DMS114 treated with DMSO at 0.1 percent for 48 hours (cell line): ENCODE measurements around the gene TMEM145.
"Not testable (repeated sequence)": the region's sequence is repeated elsewhere in the genome, so short reads cannot be mapped to it uniquely, and the experiment has no call there.

Source experiments
- DNase-seq: peaks from one replicate; lab custom pipeline; 2025; ENCODE audit not compliant: unreplicated experiment; lab: John Stamatoyannopoulos, UW

Gene TMEM145

DNA sequence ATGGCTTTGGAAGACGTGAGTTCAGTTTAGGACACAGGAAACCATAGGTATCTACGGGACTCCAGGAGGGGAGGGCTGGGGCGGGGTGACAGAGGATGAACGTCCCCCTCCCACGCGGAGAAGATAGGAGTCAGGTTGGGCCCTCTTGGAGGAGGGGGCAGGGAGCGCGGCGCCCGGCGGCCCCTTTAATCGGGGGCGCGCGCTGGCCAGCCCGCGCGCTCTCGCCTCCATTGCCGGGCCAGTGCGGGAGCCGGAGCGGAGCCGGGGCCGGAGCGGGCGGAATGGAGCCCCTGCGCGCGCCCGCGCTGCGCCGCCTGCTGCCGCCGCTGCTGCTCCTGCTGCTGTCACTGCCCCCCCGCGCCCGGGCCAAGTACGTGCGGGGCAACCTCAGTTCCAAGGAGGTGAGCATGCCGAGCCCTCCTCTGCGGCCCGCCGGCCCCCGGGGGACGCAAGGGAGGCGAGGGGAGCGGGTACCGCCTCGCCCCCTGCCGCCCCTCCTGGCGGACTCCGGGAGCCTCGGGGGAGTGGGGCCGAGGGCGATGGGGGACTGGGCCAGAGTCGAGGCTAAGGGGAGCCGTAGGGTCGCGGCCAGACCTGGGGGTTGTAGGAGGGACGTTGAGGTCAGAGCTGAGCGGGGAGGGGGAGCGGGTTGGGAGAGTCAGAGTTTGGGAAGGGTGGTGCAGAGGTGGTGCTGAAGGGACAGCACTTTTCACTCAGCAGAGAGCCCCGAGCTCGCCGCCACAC lies at the start of gene TMEM145:
Gene TMEM145, plus strand, starts transcription at position 214 of the 744 bp plus-strand sequence. Its CDS starts 68 bp downstream, at position 282.
- DNase-seq, result peak; percentile 26

DNA sequence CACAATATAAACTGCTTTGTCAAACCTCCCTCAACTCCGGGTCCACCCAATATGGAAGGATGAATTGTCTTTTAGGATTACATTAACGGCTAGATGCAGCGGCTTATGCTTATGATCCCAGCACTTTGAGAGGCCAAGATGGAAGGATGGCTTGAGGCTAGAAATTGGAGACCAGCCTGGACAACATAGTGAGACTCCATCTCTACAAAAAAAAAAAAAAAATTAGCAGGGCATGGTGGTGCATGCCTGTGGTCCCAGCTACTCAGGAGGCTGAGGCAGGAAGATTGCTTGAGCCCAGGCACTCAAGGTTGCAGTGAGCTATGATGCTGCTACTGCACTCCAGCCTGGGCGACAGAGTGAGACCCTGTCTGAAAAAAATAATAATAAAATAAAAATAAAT lies 47.0 kb upstream of the TMEM145 start:
- not testable (repeated sequence) for DNase-seq

DNA sequence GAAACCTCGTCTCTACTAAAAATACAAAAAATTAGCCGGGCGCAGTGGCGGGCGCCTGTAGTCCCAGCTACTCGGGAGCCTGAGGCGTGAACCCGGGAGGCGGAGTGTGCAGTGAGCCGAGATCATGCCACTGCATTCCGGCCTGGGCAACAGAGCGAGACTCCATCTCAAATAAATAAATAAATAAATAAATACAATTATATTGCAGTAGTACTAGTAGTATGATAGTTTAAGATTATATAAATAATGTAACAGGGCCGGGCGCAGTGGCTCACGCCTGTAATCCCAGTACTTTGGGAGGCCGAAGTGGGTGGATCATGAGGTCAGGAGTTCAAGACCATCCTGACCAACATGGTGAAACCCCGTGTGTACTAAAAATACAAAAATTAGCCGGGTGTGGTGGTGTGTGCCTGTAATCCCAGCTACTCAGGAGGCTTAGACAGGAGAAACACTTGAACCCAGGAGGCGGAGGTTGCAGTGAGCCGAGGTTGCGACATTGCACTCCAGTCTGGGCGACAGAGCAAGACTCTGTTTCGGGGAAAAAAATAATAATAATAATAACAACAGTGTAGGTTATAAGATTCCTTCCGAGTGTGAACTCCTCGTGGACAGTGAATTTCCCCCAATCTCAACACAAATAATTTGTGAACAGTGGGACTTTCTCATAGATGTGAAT lies 46.0 kb upstream of the TMEM145 start:
- DNase-seq, result not testable (repeated sequence)

DNA sequence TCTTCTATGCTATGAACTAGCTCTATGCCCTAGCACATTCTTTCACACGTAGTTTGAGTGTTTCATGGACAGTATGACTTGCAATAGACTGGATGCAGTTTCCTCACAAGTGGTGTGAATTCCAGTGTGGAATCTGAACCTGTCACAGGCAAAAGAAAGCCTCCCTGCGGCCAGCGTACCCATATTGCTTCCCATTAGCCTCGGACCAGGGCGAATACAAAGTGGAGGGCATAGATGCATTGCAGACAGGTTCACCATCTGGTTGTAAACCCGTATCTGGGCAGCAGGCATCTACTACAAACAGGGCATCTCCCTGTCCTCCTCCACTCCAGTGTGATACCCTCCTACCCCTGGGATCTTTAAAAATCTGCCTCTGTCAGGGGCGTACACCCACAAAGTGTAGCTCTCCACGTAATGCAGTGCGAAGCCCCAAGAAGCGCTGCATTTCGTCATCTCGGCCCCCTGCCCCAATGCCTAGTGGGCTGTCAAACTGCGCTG lies 45.4 kb upstream of the TMEM145 start:
- DNase-seq, result no peak

DNA sequence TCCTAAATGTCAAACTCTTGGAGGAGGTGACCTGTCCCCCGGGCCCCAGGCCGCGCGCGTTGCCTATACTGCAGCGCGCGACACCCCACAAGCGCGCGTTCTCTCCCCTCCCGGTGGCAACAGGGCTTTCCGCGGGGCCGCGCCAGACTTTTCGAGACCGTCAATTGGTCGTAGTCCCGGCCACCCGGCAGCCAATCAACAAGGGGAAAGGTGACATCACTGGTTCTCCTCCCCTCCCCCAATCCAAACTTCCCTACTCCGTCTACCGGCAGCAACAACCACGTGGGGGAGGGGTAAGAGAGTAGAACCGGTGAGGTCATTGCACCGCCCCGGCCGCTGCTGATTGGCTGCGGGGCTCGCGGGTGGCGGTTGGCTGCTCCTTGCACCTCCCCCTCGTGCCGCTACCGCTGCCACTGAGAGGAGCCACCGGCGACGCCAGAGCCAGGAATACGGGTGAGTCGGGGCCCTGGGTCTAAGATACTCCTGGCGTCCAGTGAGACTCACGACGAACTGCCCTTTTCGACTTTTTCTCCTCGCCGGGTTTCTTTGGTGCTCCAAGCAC lies 44.9 kb upstream of the TMEM145 start:
- DNase-seq, result peak; percentile 99

DNA sequence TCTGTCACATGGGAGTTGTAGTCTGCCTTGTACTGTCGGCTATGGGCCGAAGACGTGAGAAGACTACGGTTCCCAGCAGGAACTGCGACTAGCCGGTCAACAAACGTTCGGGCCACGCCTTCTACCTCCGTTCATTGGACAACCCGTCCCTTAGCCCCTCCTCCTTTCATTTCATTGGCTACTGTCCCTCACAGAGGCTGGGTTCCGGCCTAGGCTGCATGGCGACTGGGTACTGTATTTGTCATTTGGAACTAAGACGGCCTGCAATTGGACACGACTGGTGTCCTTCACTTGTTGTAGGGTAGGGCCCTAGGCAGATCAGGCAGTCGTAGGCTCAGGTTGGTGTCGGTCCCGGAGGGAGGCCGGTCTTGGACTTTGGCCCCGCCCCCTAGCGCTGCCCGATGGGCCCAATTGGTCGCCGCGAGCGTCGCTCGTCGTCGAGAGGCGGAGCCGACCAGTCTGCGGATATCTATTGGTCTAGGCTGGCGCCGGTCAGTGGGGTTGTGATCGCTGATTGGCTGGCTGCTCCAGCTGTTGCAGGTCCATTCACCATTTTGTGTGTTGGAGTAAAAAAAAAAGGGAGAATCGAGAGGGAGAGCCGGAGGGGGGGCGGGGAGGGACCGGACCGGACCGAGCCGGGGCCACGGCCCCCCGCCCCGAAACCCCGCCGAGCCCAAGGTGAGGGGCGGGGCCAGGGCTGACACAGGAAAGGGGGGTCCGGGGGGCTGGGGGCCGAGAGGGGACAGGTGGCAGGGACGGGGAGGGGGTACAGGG lies 44.2 kb upstream of the TMEM145 start, which contains the start of gene CIC:
Gene CIC, plus strand, starts transcription at position 549 of the 774 bp plus-strand sequence. CDS start 2,532 bp downstream, outside the sequence.
- DNase-seq, result peak; percentile 100

DNA sequence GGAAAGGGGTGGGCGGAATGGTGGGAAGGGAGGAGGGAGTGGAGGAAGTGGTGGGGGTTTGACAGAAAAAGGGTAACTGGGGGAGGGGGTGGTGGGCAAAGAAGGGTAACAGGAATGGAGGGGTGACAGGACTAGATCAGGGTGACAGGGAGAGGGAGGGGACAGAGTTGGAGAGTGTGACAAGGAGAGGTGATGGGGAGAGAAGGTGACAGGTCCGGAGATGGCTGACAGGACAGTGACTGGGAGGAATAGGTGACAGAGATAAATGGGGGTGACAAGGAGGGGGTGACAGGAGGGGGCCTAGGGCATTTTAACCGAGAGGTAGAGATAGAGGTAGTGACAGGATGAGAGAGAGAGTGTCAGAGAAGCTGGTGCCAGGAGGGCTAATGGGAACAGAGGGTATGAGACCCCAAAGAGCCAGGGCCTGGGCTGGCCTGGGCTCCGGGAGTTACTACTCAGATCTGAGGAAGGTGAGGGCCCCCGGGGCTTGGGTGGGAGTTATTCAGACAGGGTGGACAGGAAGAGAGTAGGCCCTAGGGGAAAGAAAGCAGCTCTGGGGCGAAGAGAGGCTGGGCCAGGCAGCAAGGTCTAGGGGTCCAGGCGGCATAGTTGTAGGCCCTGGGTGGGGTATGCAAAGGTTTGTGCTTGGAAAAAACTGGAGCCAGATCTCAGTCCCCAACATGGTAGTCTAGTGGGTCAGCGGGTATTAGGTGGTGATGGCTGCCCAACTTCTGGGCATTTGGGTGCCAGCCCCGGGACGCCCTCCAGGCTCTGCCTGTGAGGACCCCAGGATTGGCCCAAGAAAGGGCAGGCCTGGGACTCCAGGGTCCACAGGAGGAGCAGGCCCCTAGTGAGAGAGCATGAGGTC lies 43.4 kb upstream of the TMEM145 start:
- no peak for DNase-seq

DNA sequence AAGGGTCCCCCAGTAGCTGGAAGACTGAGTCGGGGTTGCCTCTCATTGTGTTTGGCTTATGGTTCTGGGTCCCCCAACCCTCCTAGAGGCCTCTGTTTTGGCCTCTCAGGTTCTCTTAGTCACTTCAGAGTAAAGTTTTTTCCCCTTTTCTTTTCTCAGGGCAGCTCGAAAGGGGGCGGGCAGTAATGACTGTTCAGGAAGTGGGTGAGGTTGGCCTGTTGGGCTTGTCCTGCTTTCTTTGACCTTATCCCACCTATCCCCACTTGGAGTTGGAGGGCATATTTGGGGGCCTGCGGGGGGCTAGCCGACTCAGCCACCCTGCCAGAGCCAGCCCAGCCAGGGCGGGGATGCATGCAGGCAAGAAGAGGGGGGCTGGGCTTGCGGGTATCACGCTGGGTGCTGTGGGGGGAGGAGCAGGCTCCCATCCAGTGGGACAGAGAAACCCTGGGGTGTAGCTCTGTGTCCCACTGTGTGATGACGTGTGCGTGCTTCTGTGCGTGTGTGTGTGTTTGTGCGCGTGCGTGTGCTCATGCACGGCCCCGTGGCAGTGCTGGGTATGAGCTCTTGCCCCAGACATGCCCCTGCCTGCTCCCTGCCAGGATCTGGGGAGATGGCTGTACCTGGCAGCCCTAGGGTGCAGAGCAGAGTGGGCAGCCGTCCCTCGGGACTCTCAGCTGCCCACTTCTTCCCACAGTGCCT lies 42.6 kb upstream of the TMEM145 start:
- DNase-seq, result no peak

DNA sequence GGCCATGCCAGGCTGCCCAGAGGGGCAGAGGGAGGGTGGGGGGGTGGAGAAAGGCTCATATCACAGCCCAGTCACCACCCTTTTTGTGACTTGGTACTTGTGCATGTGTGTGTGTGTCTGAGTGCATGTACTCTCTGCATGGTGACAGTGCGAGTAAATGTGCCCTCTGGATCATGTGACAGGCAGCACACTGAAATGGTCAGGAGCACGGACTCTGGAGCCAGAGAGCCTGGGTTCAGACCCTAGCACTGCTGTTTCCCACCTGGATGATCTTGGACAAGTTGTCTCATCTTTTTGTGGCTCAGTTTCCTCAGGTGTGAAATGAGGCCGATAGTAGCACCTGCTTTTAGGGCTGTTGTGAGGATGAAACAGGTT lies 42.1 kb upstream of the TMEM145 start:
- DNase-seq, result no peak

DNA sequence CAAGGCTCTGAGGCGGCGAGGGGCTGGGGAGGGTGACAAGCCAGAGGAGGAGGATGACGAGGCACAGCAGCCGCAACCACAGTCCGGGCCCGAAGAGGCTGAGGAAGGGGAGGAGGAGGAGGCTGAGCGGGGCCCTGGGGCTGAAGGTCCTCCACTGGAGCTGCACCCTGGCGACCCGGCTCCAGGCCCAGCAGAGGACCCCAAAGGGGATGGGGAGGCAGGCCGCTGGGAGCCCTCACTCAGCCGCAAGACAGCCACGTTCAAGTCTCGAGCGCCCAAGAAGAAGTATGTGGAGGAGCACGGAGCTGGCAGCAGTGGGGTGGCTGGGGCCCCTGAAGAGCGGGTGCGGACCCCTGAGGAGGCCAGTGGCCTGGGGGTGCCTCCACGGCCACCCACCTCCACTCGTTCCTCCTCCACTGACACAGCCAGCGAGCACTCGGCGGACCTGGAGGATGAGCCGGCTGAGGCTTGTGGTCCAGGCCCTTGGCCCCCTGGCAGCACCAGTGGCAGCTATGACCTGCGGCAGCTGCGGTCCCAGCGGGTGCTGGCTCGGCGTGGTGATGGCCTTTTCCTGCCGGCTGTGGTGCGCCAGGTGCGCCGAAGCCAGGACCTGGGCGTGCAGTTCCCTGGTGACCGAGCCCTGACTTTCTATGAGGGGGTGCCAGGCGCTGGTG lies 41.1 kb upstream of the TMEM145 start:
- DNase-seq, result no peak

DNA sequence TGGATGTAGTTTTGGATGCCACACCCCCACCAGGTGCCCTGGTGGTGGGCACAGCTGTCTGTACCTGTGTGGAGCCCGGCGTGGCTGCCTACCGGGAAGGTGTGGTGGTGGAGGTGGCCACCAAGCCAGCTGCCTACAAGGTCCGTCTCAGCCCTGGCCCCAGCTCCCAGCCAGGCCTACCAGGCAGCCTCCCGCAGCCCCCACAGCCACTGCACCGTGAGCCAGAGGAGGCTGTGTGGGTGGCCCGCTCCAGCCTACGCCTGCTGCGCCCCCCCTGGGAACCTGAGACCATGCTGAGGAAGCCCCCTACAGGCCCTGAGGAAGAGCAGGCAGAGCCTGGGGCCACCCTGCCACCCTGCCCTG lies 40.6 kb upstream of the TMEM145 start:
- no peak for DNase-seq

DNA sequence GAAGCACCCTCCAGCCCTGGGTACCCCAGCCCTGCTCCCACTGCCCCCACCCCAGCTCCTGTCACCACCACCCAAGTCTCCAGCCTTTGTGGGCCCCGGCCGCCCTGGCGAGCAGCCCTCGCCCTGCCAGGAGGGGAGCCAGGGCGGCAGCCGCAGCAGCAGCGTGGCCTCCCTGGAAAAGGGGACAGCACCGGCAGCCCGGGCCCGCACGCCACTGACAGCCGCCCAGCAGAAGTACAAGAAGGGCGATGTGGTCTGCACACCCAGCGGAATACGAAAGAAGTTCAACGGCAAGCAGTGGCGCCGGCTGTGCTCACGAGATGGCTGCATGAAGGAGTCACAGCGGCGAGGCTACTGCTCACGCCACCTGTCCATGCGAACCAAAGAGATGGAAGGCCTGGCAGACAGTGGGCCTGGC lies 40.1 kb upstream of the TMEM145 start:
- no peak for DNase-seq

DNA sequence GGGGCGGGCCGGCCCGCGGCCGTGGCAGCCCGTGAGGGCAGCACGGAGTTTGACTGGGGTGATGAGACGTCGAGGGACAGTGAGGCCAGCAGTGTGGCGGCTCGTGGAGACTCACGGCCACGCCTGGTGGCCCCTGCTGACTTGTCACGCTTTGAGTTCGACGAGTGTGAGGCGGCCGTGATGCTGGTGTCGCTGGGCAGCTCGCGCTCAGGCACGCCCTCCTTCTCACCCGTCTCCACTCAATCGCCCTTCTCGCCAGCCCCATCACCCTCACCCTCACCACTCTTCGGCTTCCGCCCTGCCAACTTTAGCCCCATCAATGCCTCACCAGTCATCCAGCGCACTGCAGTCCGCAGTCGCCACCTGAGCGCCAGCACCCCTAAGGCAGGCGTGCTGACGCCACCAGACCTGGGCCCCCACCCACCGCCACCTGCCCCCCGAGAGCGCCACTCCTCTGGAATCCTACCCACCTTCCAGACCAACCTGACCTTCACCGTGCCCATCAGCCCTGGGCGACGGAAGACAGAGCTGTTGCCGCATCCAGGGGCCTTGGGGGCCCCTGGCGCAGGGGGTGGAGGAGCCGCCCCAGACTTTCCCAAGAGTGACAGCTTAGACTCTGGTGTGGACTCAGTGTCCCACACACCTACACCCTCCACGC lies 39.6 kb upstream of the TMEM145 start:
- no peak for DNase-seq

DNA sequence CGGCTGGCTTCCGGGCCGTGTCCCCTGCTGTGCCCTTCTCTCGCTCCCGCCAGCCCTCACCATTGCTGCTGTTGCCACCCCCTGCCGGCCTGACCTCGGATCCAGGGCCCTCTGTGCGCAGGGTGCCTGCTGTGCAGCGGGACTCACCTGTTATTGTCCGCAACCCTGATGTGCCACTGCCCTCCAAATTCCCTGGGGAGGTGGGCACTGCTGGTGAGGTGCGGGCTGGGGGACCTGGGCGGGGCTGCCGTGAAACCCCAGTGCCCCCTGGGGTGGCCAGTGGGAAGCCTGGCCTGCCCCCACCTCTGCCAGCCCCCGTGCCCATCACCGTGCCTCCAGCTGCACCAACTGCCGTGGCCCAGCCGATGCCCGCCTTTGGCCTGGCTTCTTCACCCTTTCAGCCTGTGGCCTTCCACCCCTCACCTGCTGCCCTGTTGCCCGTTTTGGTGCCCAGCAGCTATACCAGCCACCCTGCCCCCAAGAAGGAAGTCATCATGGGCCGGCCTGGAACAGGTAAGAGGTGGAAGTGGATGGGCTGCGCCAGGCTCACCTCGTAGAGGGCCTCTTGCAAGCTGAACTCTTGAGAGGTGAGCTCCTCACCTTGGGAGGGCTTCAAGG lies 38.9 kb upstream of the TMEM145 start:
- DNase-seq, result no peak

DNA sequence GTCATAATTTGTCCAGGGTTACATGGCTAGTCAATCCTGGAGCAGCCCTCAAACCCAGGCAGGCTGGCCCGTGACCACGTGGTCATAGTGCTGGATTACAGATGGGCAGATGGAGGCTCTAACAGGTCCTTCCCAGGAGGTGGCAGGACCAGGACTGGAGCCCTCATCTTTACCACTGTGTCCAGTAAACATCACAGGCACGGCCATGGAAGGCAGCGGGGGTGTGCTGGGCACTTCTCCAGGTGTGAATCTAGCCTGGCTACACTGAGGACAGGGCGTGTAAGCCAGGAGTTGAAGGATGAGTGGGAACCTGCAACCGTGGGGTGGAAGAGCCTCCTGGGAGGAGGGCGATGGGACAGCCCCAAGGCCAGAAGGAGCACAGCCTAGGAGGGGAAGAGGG lies 38.0 kb upstream of the TMEM145 start:
- DNase-seq, result no peak

DNA sequence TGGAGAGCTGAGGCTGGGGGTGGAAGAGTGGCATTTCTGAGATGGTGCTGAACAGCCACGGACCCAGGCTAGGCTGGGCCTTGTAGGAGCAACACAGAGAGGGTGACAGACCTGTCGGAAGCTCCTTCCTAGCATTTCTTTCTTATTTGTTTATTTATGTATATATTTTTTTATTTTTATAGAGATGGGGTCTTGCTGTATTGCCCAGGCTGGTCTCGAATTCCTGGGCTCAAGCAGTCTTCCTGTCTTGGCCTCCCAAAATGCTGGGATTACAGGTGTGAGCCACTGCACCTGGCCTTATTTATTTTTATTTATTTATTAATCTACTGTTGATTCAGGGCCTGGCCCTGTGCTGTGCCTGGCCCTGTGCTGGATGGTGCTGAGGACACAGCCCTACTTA lies 37.6 kb upstream of the TMEM145 start:
- DNase-seq, result no peak

DNA sequence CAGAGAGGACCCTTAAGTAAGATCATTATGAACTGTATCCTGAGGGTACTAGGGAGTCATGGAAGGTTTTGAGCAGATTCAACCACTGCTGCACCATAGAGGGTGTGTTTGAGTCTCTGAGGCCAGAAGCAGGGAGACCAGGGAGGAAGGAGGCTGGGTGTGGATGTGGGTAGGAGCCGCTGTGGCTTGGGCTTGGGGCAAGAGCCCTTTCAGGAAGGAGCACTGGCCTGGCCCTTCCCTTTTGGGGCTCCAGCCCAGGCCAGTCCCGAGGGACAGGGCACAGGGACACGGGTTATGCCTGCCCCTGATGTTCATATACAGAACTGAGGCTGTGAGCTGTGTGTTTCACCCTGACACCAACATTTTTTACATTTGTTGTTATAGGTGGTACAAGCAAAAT lies 36.8 kb upstream of the TMEM145 start:
- no peak for DNase-seq

DNA sequence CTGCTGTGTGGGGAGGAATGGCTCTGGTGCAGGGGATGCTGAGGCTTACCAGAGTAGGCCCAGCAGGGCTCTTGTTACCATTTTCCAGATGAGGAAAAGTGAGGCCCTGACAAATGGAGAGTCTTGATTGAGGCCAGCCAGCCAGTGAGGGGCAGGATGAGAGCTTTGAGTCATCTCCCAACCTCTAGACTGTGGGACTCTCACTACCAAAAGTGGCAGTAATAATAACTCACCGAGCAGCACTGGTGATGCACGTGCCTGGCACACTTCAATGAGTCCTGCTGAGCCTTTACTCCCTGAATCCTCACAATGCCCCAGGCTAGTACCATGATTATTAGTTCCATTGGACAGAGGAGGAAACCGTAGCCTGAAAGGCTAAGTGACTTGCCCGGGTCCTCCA lies 36.3 kb upstream of the TMEM145 start:
- no peak for DNase-seq
